ENCODE data around the gene TMEM163. TPM values are rescaled to one million over a fixed set of nuclear protein-coding genes. Genes with fewer than 3 reads are reported as not detected.
A peak's percentile ranks its signal among the peaks of the same experiment; 100 is the strongest.
"Not testable (repeated sequence)": the region's sequence is repeated elsewhere in the genome, so short reads cannot be mapped to it uniquely, and the experiment has no call there.

Gene TMEM163
- total and polyA plus RNA-seq, 4 donors, result 5.8 to 46.9 (median 29.8) TPM

DNA sequence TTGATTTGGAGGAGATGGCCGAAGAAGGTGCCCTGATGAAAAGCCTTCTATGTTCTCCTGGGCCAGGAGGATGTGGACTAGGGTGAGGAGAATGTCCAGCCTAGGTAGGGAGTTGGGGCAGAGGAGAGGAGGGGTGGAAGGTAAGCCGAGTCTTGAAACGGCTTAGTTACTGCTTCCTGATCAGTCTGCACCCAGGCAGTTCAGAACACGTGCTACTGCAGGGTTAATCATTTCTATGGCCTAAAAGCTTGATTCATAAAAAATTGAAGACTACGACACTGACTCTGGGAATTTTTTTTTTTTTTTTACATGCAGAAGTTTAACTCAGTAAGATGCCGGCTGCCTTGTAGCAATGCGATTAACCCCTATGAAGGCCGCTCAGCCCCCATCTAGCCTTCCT lies 125.3 kb downstream of the TMEM163 start:
- ATAC-seq (ENCODE audit: insufficient read depth, low FRiP score), result no peak
- Histone ChIP-seq H3K9ac (ENCODE audit: insufficient read depth in 1 of 2, low read length in 2 of 2) (no peak overlapping the region), H3K27me3 (ENCODE audit: control insufficient read depth in 3 of 3, insufficient read depth in 3 of 3, low read length in 2 of 3) (no peaks in the 10 kb centered on the region), H3K9me3 (ENCODE audit: control insufficient read depth in 4 of 4, insufficient read depth in 3 of 4, low read length in 3 of 4) (peaks cover 0 to 9% (median 2%) of the 10 kb centered on the region in 4 donors), H3K36me3 (ENCODE audit: control insufficient read depth in 4 of 4, insufficient read depth in 4 of 4, low read length in 4 of 4) (no peaks in the 10 kb centered on the region), H3K27ac (ENCODE audit: low read depth in 1 of 2, low read length in 1 of 2) (no peak overlapping the region), H3K4me3 (no peak overlapping the region), H3K4me1 (ENCODE audit: control insufficient read depth in 5 of 5, insufficient read depth in 5 of 5, low read length in 5 of 5) (no peaks in the 10 kb centered on the region)
- 85 to 89% methylated on average over 8 of the region's 8 CpGs for WGBS, 2 donors
- DNase-seq, result peak in 1 of 3 donors; percentile 23
- no peak for TF ChIP-seq CTCF (IDR thresholded peaks at IDR 0.05; ENCODE audit: control extremely low read depth, extremely low read depth)

DNA sequence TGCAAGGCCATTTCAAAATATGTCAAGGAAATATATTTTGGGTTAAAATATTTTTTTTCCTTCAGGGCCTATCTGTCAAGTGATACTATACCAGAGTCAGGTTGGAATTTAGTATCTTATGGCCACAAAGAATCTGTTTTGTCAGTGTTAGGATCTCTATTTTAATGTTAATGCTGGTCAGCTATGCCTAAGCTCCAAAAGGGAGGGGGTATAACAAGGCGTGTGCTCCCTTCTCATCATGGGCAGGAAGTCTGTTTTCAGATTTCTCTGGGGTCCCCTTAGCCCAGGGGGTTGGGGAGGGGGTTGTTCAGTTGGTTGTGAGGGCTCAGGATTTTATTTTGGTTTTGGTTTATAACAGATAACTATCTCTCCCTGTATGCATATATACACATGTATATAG lies 126.4 kb downstream of the TMEM163 start:
- no peak overlapping the region for H3K27ac ChIP-seq (ENCODE audit: low read depth in 1 of 2, low read length in 1 of 2)
- H3K36me3 ChIP-seq (ENCODE audit: control insufficient read depth in 4 of 4, insufficient read depth in 4 of 4, low read length in 4 of 4), result no peaks in the 10 kb centered on the region
- no peak for TF ChIP-seq CTCF (IDR thresholded peaks at IDR 0.05; ENCODE audit: control extremely low read depth, extremely low read depth)
- no peak overlapping the region for H3K4me3 ChIP-seq
- WGBS, 2 donors, result 78 to 90% methylated on average over 1 of the region's 1 CpG
- no peaks in the 10 kb centered on the region for H3K4me1 ChIP-seq (ENCODE audit: control insufficient read depth in 5 of 5, insufficient read depth in 5 of 5, low read length in 5 of 5)
- DNase-seq (no peak), ATAC-seq (ENCODE audit: insufficient read depth, low FRiP score) (no peak)
- H3K9ac ChIP-seq (ENCODE audit: insufficient read depth in 1 of 2, low read length in 2 of 2), result no peak overlapping the region
- no peaks in the 10 kb centered on the region for H3K27me3 ChIP-seq (ENCODE audit: control insufficient read depth in 3 of 3, insufficient read depth in 3 of 3, low read length in 2 of 3)
- peaks cover 0 to 11% (median 2%) of the 10 kb centered on the region in 4 donors for H3K9me3 ChIP-seq (ENCODE audit: control insufficient read depth in 4 of 4, insufficient read depth in 3 of 4, low read length in 3 of 4)

DNA sequence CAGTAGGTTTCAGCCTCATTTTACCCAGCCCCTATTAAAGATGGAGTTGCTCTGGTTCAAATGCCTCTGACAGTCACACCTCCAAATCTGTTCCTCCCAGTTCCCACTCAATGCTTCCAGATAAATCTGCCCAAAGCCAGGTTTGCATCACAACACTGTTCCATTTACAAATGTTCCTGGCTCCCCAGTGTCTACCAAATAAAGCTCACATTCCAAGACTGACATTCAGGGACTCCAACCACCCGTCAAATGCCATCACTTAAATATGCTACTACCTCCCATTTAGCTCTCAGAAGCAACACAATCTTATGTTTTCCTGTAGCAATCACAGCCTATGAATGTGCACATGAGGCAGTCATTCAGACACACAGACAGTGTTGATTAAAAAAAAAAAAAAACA lies 127.3 kb downstream of the TMEM163 start:
- Histone ChIP-seq H3K9ac (ENCODE audit: insufficient read depth in 1 of 2, low read length in 2 of 2) (no peak overlapping the region), H3K9me3 (ENCODE audit: control insufficient read depth in 4 of 4, insufficient read depth in 3 of 4, low read length in 3 of 4) (peaks cover 0 to 11% (median 2%) of the 10 kb centered on the region in 4 donors), H3K36me3 (ENCODE audit: control insufficient read depth in 4 of 4, insufficient read depth in 4 of 4, low read length in 4 of 4) (no peaks in the 10 kb centered on the region), H3K27ac (ENCODE audit: low read depth in 1 of 2, low read length in 1 of 2) (no peak overlapping the region), H3K4me3 (no peak overlapping the region), H3K27me3 (ENCODE audit: control insufficient read depth in 3 of 3, insufficient read depth in 3 of 3, low read length in 2 of 3) (no peaks in the 10 kb centered on the region), H3K4me1 (ENCODE audit: control insufficient read depth in 5 of 5, insufficient read depth in 5 of 5, low read length in 5 of 5) (peaks cover 0 to 1% (median 0%) of the 10 kb centered on the region in 5 donors)
- WGBS, 2 donors, result 90 to 91% methylated on average over 1 of the region's 1 CpG
- TF ChIP-seq CTCF (IDR thresholded peaks at IDR 0.05; ENCODE audit: control extremely low read depth, extremely low read depth), result no peak
- ATAC-seq (ENCODE audit: insufficient read depth, low FRiP score), result no peak
- DNase-seq, result no peak

- no peak for ATAC-seq (ENCODE audit: insufficient read depth, low FRiP score)
- TF ChIP-seq CTCF (IDR thresholded peaks at IDR 0.05; ENCODE audit: control extremely low read depth, extremely low read depth), result no peak
- WGBS, 2 donors, result 97 to 100% methylated on average over 1 of the region's 1 CpG
- H3K27me3 ChIP-seq (ENCODE audit: control insufficient read depth in 3 of 3, insufficient read depth in 3 of 3, low read length in 2 of 3), result no peaks in the 10 kb centered on the region
- DNase-seq, result no peak
- peaks cover 0 to 1% (median 0%) of the 10 kb centered on the region in 5 donors for H3K4me1 ChIP-seq (ENCODE audit: control insufficient read depth in 5 of 5, insufficient read depth in 5 of 5, low read length in 5 of 5)
- peaks cover 0 to 11% (median 2%) of the 10 kb centered on the region in 4 donors for H3K9me3 ChIP-seq (ENCODE audit: control insufficient read depth in 4 of 4, insufficient read depth in 3 of 4, low read length in 3 of 4)
- no peaks in the 10 kb centered on the region for H3K36me3 ChIP-seq (ENCODE audit: control insufficient read depth in 4 of 4, insufficient read depth in 4 of 4, low read length in 4 of 4)
- H3K4me3 ChIP-seq, result no peak overlapping the region
- no peak overlapping the region for H3K27ac ChIP-seq (ENCODE audit: low read depth in 1 of 2, low read length in 1 of 2)
- H3K9ac ChIP-seq (ENCODE audit: insufficient read depth in 1 of 2, low read length in 2 of 2), result no peak overlapping the region
Observed at GRCh38 chr2:134590679-134591078, 128.1 kb downstream of the TMEM163 start.

- not testable (repeated sequence) for H3K36me3 ChIP-seq (ENCODE audit: control insufficient read depth in 4 of 4, insufficient read depth in 4 of 4, low read length in 4 of 4); DNase-seq; H3K27ac ChIP-seq (ENCODE audit: low read depth in 1 of 2, low read length in 1 of 2); H3K4me1 ChIP-seq (ENCODE audit: control insufficient read depth in 5 of 5, insufficient read depth in 5 of 5, low read length in 5 of 5); H3K27me3 ChIP-seq (ENCODE audit: control insufficient read depth in 3 of 3, insufficient read depth in 3 of 3, low read length in 2 of 3); H3K9ac ChIP-seq (ENCODE audit: insufficient read depth in 1 of 2, low read length in 2 of 2); ATAC-seq (ENCODE audit: insufficient read depth, low FRiP score); H3K4me3 ChIP-seq
- 75 to 82% methylated on average over 4 of the region's 4 CpGs for WGBS, 2 donors
- H3K9me3 ChIP-seq (ENCODE audit: control insufficient read depth in 4 of 4, insufficient read depth in 3 of 4, low read length in 3 of 4), result peaks cover 0 to 11% (median 2%) of the 10 kb centered on the region in 4 donors
Observed at GRCh38 chr2:134589171-134590083, 129.4 kb downstream of the TMEM163 start.
